Heart right ventricle (tissue), 16 donors: ENCODE results near the gene PPARG. TPM values are rescaled to one million over a fixed set of nuclear protein-coding genes. Genes with fewer than 3 reads are reported as not detected.
A peak's percentile ranks its signal among the peaks of the same experiment; 100 is the strongest.

Experiments used
- ATAC-seq, 8 donors: fragments of 200-7000 bp; cut with Tn5 transposase; one replicate each; pipeline ENCODE4 v1.9.1; 2020; ENCODE audit warnings: mild to moderate bottlenecking in 8 of 8, moderate library complexity in 8 of 8, moderate number of reproducible peaks in 1 of 8
- DNase-seq, 2 donors: peaks; one replicate each; pipeline ENCODE4 v3.0.0-alpha.2; 2020
- H3K27ac ChIP-seq, 10 donors: fragments of 200-600 bp; sonication (generic) in 2 of 10; one replicate each; pipeline versions ENCODE4 v1.5.0 to v1.8.0; 2020 to 2022; ENCODE audit warnings: mild to moderate bottlenecking in 3 of 10
- H3K27me3 ChIP-seq, 7 donors: fragments of 200-600 bp; one replicate each; pipeline ENCODE4 v1.8.0; 2021 to 2022; ENCODE audit warnings: mild to moderate bottlenecking in 2 of 7
- H3K36me3 ChIP-seq, 9 donors: fragments of 200-600 bp; sonication (generic) in 1 of 9; one replicate each; pipeline versions ENCODE4 v1.5.0 to v1.8.0; 2020 to 2022; ENCODE audit warnings: mild to moderate bottlenecking in 2 of 9
- H3K4me1 ChIP-seq, 9 donors: fragments of 200-600 bp; sonication (generic) in 1 of 9; one replicate each; pipeline versions ENCODE4 v1.5.0 to v1.8.0; 2020 to 2022; ENCODE audit warnings: mild to moderate bottlenecking in 4 of 9
- H3K4me3 ChIP-seq, 10 donors: fragments of 200-600 bp; sonication (generic) in 2 of 10; one replicate each; pipeline versions ENCODE4 v1.5.0 to v1.8.0; 2020 to 2022; ENCODE audit warnings: mild to moderate bottlenecking in 7 of 10, moderate library complexity in 2 of 10
- H3K9me3 ChIP-seq, 11 donors: fragments of 200-600 bp in 10 of 11; sonication (generic) in 2 of 11; one replicate each; pipeline versions ENCODE4 v1.5.0 to v1.8.0; 2013 to 2022; ENCODE audit warnings: mild to moderate bottlenecking in 2 of 11, control low read depth in 1 of 11, moderate library complexity in 1 of 11
- CTCF ChIP-seq, 9 donors: fragments of 200-600 bp; sonication (generic) in 2 of 9; IDR thresholded peaks; one replicate each; pipeline versions ENCODE4 v1.5.0 to v1.8.0; 2021 to 2022; ENCODE audit warnings: antibody characterized with exemption in 9 of 9, mild to moderate bottlenecking in 5 of 9, moderate library complexity in 1 of 9
- WGBS, 2 donors: extraction: QIAGEN DNeasy Blood & Tissue Kit; methylation state at CpG; one replicate each; pipeline ENCODE4 v1.1.7; 2013; ENCODE audit warnings: inconsistent platforms in 1 of 2; 5-methylcytosine and 5-hydroxymethylcytosine counted together
- intact Hi-C, 10 donors: fragments of 100-400 bp; cut with DNase I; formaldehyde crosslinking; loops; one replicate each; pipeline versions ENCODE4 v1.11.1 to v1.14.2; 2022
- polyA plus RNA-seq, 2 donors: library from polyadenylated mRNA; stranded (reverse); fragments of 200-250 nt; gene quantifications; one replicate each; pipeline ENCODE4 v1.2.3, GENCODE V29; 2013
- total RNA-seq, 10 donors: library from RNA; stranded (reverse); fragmentation: NEBNext Ultra II Directional in 3 of 10; extraction: Animal tissue kit (Norgen Biotek cat#: 25700) in 3 of 10; gene quantifications; one replicate each; pipeline versions ENCODE4 v1.2.1 to v1.2.4, GENCODE V29; 2021 to 2023
- donor health status: Arrhythmogenic right ventricular cardiomyopathy.
- donor health status: ischemic (EF 13 %, LVEDD 7.1; RV severe dilation, severe dysfunction).
- donor health status: healthy with polysubstance abuse.
- donor health status: DM: no; HTN: yes; CAD: no.
- donor health status: DM: no; HTN: no; CAD: no.
- donor health status: ischemic (EF 25% LVEDD 6.9; RV normal size, moderate dysfunction).
- donor health status: ischemic (EF 25% LVEDD 5.7; RV mildly dilated, moderate dysfunction).
- donor health status: healthy.
- donor health status: DM: yes; HTN: yes; CAD: no.
- donor health status: Ischemic cardiomyopathy.
- donor health status: ischemic (EF 35%, LVEDD 5.7; RV mildly dilated, moderate dysfunction).
- donor health status: nonischemic (EF 11% LVEDD 7.7; RV severe dilation, severe dysfunction).
- donor health status: DM: yes; HTN: yes; CAD: no.
- donor health status: PGD.
- donor health status: ischemic (EF 29% LVEDD 5.4; RV normal size, mild dysfunction).
- donor health status: nonischemic (EF 23%, LVEDD 6.1; RV moderate dilation, normal function).

Gene PPARG
- total and polyA plus RNA-seq, 12 donors, result 10.8 to 31.5 (median 14.6) TPM

GRCh38 chr3:12472000-12472610, 183.2 kb downstream of the PPARG start:
- no peaks in the 10 kb centered on the region for H3K36me3 ChIP-seq
- no peaks in the 10 kb centered on the region for H3K9me3 ChIP-seq
- intact Hi-C loops, result loop anchor here in 1 of 10 donors (10.0 kb wide), 1 partner anchor 197 kb away; no protein-coding TSS in a partner anchor
- H3K27ac ChIP-seq, result no peak overlapping the region
- H3K27me3 ChIP-seq, result no peaks in the 10 kb centered on the region
- no peak overlapping the region for H3K4me3 ChIP-seq
- WGBS, 2 donors, result 81 to 89% methylated on average over 11 of the region's 11 CpGs
- TF ChIP-seq CTCF (IDR thresholded peaks at IDR 0.05), result no peak
- DNase-seq (no peak), ATAC-seq (no peak)
- H3K4me1 ChIP-seq, result peaks cover 0 to 14% (median 7%) of the 10 kb centered on the region in 9 donors

- ATAC-seq, result no peak
- intact Hi-C loops, result loop anchor here in 1 of 10 donors (10.0 kb wide), 1 partner anchor 198 kb away; no protein-coding TSS in a partner anchor
- H3K4me3 ChIP-seq, result no peak overlapping the region
- H3K27me3 ChIP-seq, result no peaks in the 10 kb centered on the region
- no peak for DNase-seq
- no peak for TF ChIP-seq CTCF (IDR thresholded peaks at IDR 0.05)
- no peaks in the 10 kb centered on the region for H3K9me3 ChIP-seq
- peaks cover 0 to 14% (median 7%) of the 10 kb centered on the region in 9 donors for H3K4me1 ChIP-seq
- WGBS, 2 donors, result 94 to 96% methylated on average over 5 of the region's 5 CpGs
- no peaks in the 10 kb centered on the region for H3K36me3 ChIP-seq
- H3K27ac ChIP-seq, result no peak overlapping the region
These were observed 183.9 kb downstream of the PPARG start for GRCh38 chr3:12472796-12473195.

- H3K4me3 ChIP-seq, result no peak overlapping the region
- peaks cover 0 to 14% (median 7%) of the 10 kb centered on the region in 9 donors for H3K4me1 ChIP-seq
- DNase-seq (no peak), ATAC-seq (no peak)
- TF ChIP-seq CTCF (IDR thresholded peaks at IDR 0.05), result no peak
- no peaks in the 10 kb centered on the region for H3K9me3 ChIP-seq
- no peak overlapping the region for H3K27ac ChIP-seq
- 88 to 95% methylated on average over 9 of the region's 9 CpGs for WGBS, 2 donors
- no peaks in the 10 kb centered on the region for H3K27me3 ChIP-seq
- intact Hi-C loops, result loop anchor here in 1 of 10 donors (10.0 kb wide), 1 partner anchor 199 kb away; no protein-coding TSS in a partner anchor
- H3K36me3 ChIP-seq, result no peaks in the 10 kb centered on the region
These were observed 184.6 kb downstream of the PPARG start for GRCh38 chr3:12473511-12473910.

GRCh38 chr3:12476238-12476897, 187.5 kb downstream of the PPARG start:
- DNase-seq (no peak), ATAC-seq (no peak)
- no peaks in the 10 kb centered on the region for H3K36me3 ChIP-seq
- peak overlapping the region in 3 of 10 donors; percentile 5 to 70 (median 30) for H3K27ac ChIP-seq
- TF ChIP-seq CTCF (IDR thresholded peaks at IDR 0.05), result no peak
- intact Hi-C loops, result loop anchor here in 7 of 10 donors (2.0 to 10.0 kb wide), 5 partner anchors 44 to 338 kb away; partner anchors contain the start of gene PPARG (in 4 of the 7)
- H3K4me3 ChIP-seq, result no peak overlapping the region
- 57 to 66% methylated on average over 5 of the region's 5 CpGs for WGBS, 2 donors
- no peaks in the 10 kb centered on the region for H3K27me3 ChIP-seq
- peaks cover 0 to 24% (median 16%) of the 10 kb centered on the region in 9 donors for H3K4me1 ChIP-seq
- H3K9me3 ChIP-seq, result no peaks in the 10 kb centered on the region
